Transverse colon (tissue), 4 donors: ENCODE measurements around the gene OOSP2. TPM values are rescaled to one million over a fixed set of nuclear protein-coding genes. Genes with fewer than 3 reads are reported as not detected.
"Not testable (repeated sequence)": the region's sequence is repeated elsewhere in the genome, so short reads cannot be mapped to it uniquely, and the experiment has no call there.

Experiments used
- DNase-seq: peaks from one replicate; pipeline ENCODE4 v3.0.0-alpha.2; 2019
- H3K27ac ChIP-seq, 4 donors: fragments of 200-600 bp; sonication (generic); 2 replicates each; pipeline ENCODE4 v1.5.1; 2016 to 2018; ENCODE audit warnings: inconsistent platforms in 4 of 4
- H3K27me3 ChIP-seq: fragments of 200-600 bp; sonication (generic); 2 replicates; pipeline ENCODE4 v1.5.1; 2017; ENCODE audit warnings: inconsistent platforms
- H3K36me3 ChIP-seq, 4 donors: fragments of 200-600 bp; sonication (generic); 2 replicates each; pipeline ENCODE4 v1.5.1; 2017 to 2019; ENCODE audit warnings: inconsistent platforms in 4 of 4
- H3K4me1 ChIP-seq, 4 donors: fragments of 200-600 bp; sonication (generic); 2 replicates each; pipeline ENCODE4 v1.5.1; 2017 to 2020; ENCODE audit warnings: inconsistent platforms in 4 of 4
- H3K4me3 ChIP-seq, 4 donors: fragments of 200-600 bp; sonication (generic); 1 replicate in 1 of 4; 2 replicates in 3 of 4; pipeline versions ENCODE4 v1.5.1 to v1.6.1; 2017 to 2019; ENCODE audit warnings: inconsistent platforms in 4 of 4
- H3K9me3 ChIP-seq, 2 donors: fragments of 200-600 bp; sonication (generic); 2 replicates each; pipeline ENCODE4 v1.5.1; 2017 to 2019; ENCODE audit warnings: inconsistent platforms in 2 of 2
- EP300 ChIP-seq: sonication (generic); formaldehyde crosslinking; IDR thresholded peaks from one replicate; pipeline ENCODE4 v1.6.1; 2017; ENCODE audit warnings: antibody characterized with exemption, low read depth
- POLR2A ChIP-seq: fragments of 450-650 bp; IDR thresholded peaks from one replicate; pipeline ENCODE4 v1.6.1; 2016; ENCODE audit warnings: antibody characterized with exemption, mild to moderate bottlenecking, moderate library complexity
- POLR2AphosphoS5 ChIP-seq, 3 donors: sonication (generic); formaldehyde crosslinking; IDR thresholded peaks; one replicate each; pipeline ENCODE4 v1.6.1; 2016; ENCODE audit warnings: antibody characterized with exemption in 3 of 3
- WGBS, 2 donors: methylation state at CpG; one replicate each; pipeline ENCODE4 v1.1.5; 2018; ENCODE audit warnings: low coverage in 1 of 2; 5-methylcytosine and 5-hydroxymethylcytosine counted together
- in situ Hi-C, 4 donors: fragments of 200-750 bp; cut with MboI; loops; one replicate each; pipeline versions ENCODE4 v1.15.0 to v1.15.1; 2017; ENCODE audit warnings: low sequenced_read_pairs in 3 of 4, low pct_ligation_motif_present in 1 of 4, low pct_unique_long_range_greater_than_20kb in 1 of 4
- intact Hi-C: fragments of 100-400 bp; cut with DNase I; formaldehyde crosslinking; loops from one replicate; pipeline ENCODE4 v1.15.1; 2023; ENCODE audit warnings: low total_unique reads
- total RNA-seq, 4 donors: library from RNA; depleted of rRNA; stranded (reverse); fragments of >200 nt; gene quantifications; one replicate each; pipeline ENCODE4 v1.1.0, GENCODE V29; 2016
- TF ChIP-seq, protein P1 (sequence below), 5 experiments: fragments of 200-600 bp in 3 of 5; fragments of 450-650 bp in 2 of 5; sonication (generic) in 3 of 5; IDR thresholded peaks; 1 replicate in 2 of 5; 2 replicates in 3 of 5; pipeline ENCODE4 v1.5.1; 2016 to 2017; ENCODE audit warnings: antibody characterized with exemption in 5 of 5, inconsistent platforms in 3 of 5, mild to moderate bottlenecking in 2 of 5, moderate library complexity in 1 of 5

Gene OOSP2
- total RNA-seq, 4 donors from 2014 or later: not detected

DNA sequence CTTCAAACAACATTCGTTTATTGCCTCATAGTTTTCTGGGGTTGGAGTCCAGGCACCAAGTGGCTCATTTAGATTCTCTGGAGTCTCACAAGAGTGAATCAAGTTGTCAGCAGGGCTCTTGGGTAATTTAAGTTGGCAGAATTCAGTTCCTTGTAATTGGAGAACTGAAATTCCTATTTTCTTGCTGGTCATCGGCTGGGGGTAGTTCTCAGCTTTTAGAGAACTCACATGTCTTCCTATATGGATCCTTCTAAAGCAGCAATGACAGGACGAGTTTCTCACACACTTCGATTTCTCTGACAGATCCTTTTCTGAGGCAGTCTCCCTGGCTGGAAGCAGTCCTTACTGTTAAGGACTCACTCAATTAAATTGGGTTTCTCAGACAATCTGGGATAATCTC lies 40.5 kb upstream of the OOSP2 start:
- no peak for DNase-seq
- intact Hi-C loops: no loop called here
- WGBS, 2 donors: 64 to 92% methylated on average over 2 to 4 of the region's 4 CpGs

GRCh38 chr11:60003729-60004128 lies 36.5 kb upstream of the OOSP2 start:
- H3K9me3 ChIP-seq: no peaks in the 10 kb centered on the region
- no peaks in the 10 kb centered on the region for H3K4me1 ChIP-seq
- no peaks in the 10 kb centered on the region for H3K36me3 ChIP-seq
- no peaks in the 10 kb centered on the region for H3K27me3 ChIP-seq
- no peak overlapping the region for H3K27ac ChIP-seq
- in situ Hi-C loops (no loop called here), intact Hi-C loops (no loop called here)
- 72 to 80% methylated on average over 1 to 2 of the region's 2 CpGs for WGBS, 2 donors
- no peak for DNase-seq
- H3K4me3 ChIP-seq: no peak overlapping the region
- TF ChIP-seq POLR2A (no peak), EP300 (no peak)
- TF ChIP-seq, protein P1, sequence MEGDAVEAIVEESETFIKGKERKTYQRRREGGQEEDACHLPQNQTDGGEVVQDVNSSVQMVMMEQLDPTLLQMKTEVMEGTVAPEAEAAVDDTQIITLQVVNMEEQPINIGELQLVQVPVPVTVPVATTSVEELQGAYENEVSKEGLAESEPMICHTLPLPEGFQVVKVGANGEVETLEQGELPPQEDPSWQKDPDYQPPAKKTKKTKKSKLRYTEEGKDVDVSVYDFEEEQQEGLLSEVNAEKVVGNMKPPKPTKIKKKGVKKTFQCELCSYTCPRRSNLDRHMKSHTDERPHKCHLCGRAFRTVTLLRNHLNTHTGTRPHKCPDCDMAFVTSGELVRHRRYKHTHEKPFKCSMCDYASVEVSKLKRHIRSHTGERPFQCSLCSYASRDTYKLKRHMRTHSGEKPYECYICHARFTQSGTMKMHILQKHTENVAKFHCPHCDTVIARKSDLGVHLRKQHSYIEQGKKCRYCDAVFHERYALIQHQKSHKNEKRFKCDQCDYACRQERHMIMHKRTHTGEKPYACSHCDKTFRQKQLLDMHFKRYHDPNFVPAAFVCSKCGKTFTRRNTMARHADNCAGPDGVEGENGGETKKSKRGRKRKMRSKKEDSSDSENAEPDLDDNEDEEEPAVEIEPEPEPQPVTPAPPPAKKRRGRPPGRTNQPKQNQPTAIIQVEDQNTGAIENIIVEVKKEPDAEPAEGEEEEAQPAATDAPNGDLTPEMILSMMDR (IDR thresholded peaks at IDR 0.05): no peak

More for the DNA sequence above, 40.5 kb upstream of the OOSP2 start:
- Histone ChIP-seq H3K4me3 (no peak overlapping the region), H3K9me3 (no peaks in the 10 kb centered on the region), H3K4me1 (no peaks in the 10 kb centered on the region), H3K36me3 (no peaks in the 10 kb centered on the region), H3K27ac (no peak overlapping the region), H3K27me3 (no peaks in the 10 kb centered on the region)
- in situ Hi-C loops: no loop called here
- TF ChIP-seq POLR2AphosphoS5 (IDR thresholded peaks at IDR 0.05) (no peak), POLR2A (no peak), EP300 (no peak)
- TF ChIP-seq, protein P1 (IDR thresholded peaks at IDR 0.05): no peak

DNA sequence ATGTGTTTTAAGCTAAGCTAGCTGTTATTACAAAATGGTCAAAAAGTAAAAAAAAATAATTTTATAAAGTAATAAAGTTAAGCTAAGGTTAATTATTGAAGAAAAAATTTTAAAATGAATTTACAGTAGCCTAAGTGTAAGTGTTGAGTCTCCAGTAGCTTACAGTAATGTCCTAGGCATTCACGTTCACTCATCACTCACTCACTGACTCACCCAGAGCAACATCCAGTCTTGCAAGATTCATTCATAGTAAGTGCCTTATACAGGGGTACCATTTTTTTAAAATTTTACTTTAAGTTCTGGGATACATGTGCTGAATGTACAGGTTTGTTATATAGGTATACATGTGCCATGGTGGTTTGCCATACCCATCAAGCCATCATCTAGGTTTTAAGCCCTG lies 34.8 kb upstream of the OOSP2 start:
- H3K27me3 ChIP-seq: no peaks in the 10 kb centered on the region
- intact Hi-C loops: no loop called here
- no peaks in the 10 kb centered on the region for H3K9me3 ChIP-seq
- H3K4me3 ChIP-seq: no peak overlapping the region
- 87 to 100% methylated on average over 1 of the region's 1 CpG for WGBS, 2 donors
- no peak overlapping the region for H3K27ac ChIP-seq
- TF ChIP-seq POLR2AphosphoS5 (IDR thresholded peaks at IDR 0.05): no peak
- in situ Hi-C loops: no loop called here
- H3K36me3 ChIP-seq: no peaks in the 10 kb centered on the region
- H3K4me1 ChIP-seq: no peaks in the 10 kb centered on the region
- no peak for DNase-seq

DNA sequence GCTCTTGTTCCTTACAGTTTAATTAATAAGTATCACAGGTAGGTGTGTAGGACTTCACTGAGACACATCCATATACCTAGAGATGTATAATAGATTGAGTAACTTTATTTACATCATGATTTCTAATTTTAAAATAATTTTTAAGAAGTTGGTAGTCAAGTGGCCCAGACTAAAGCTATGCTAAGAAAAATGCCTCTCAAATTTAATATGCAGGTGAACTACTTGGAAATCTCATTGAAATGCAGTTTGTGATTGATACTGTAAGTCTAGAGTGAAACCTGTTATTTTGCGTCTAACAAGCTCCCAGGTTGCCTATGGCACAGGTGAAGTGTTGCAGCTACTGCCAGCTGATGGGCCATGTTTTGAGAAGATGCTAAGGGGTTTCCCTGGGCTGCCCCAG lies 23.3 kb upstream of the OOSP2 start, which contains the start of gene OOSP4B:
Gene OOSP4B (plus strand): TSS at position 301 of the 400 bp plus-strand sequence.
- in situ Hi-C loops: no loop called here
- WGBS, 2 donors: 83 to 89% methylated on average over 1 of the region's 1 CpG
- TF ChIP-seq EP300: no peak
- no peak for TF ChIP-seq POLR2AphosphoS5 (IDR thresholded peaks at IDR 0.05)
- TF ChIP-seq POLR2A: no peak
- TF ChIP-seq, protein P1 (IDR thresholded peaks at IDR 0.05): no peak

DNA sequence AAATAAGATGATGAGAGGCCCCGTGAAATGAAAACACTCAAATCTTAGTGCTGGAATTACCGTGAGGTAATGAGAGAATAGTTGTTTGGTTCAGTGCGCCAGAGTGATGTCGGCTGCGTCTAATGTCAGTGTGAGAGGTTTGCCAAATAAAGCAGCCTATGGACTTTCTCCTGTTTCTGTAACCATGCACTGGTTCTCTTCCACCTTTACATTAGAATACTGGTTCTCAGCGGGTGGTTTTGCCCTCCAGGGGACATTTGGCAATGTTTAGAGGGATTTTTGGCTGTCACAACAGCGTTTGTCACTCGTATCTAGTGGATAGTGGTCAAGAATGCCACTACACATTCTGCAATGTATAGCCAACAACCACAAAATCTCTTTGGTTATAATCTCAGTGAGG lies 22.2 kb upstream of the OOSP2 start:
- H3K4me3 ChIP-seq: no peak overlapping the region
- whole genome bisulfite sequencing, 2 donors: 72 to 81% methylated on average over 7 to 8 of the region's 8 CpGs
- no peaks in the 10 kb centered on the region for H3K4me1 ChIP-seq
- no peak overlapping the region for H3K27ac ChIP-seq
- no peaks in the 10 kb centered on the region for H3K36me3 ChIP-seq
- DNase-seq: no peak
- H3K9me3 ChIP-seq: no peaks in the 10 kb centered on the region
- no peak for TF ChIP-seq POLR2AphosphoS5 (IDR thresholded peaks at IDR 0.05)
- no peak for TF ChIP-seq POLR2A
- no peak for TF ChIP-seq EP300
- TF ChIP-seq, protein P1 (IDR thresholded peaks at IDR 0.05): no peak
- in situ Hi-C loops: no loop called here
- intact Hi-C loops: no loop called here
- no peaks in the 10 kb centered on the region for H3K27me3 ChIP-seq

More for the DNA sequence above, 23.3 kb upstream of the OOSP2 start, which contains the start of gene OOSP4B:
- DNase-seq: no peak
- Histone ChIP-seq H3K36me3 (no peaks in the 10 kb centered on the region), H3K27me3 (no peaks in the 10 kb centered on the region), H3K9me3 (no peaks in the 10 kb centered on the region), H3K4me3 (no peak within 1 kb of the TSS), H3K27ac (no peak within 1 kb of the TSS), H3K4me1 (no peaks in the 10 kb centered on the region)
- intact Hi-C loops: no loop called here

DNA sequence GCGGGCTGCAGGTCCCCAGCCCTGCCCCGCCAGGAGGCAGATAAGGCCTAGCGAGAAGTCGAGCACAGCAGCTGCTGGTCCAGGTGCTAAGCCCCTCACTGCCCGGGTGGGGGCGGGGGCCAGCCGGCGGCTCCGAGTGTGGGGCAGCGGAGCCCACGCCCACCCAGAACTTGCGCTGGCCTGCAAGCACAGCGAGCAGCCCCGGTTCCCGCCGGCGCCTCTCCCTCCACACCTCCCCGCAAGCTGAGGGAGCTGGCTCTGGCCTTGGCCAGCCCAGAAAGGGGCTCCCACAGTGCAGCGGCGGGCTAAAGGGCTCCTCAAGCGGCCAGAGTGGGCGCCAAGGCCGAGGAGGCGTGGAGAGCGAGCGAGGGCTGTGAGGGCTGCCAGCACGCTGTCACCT lies 19.8 kb upstream of the OOSP2 start:
- DNase-seq, intact Hi-C loops, H3K9me3 ChIP-seq, H3K36me3 ChIP-seq, in situ Hi-C loops, H3K4me3 ChIP-seq, H3K4me1 ChIP-seq, H3K27me3 ChIP-seq, H3K27ac ChIP-seq: not testable (repeated sequence)
- WGBS, 2 donors: 93% methylated on average over 19 of the region's 27 CpGs; no CpG with 5 or more reads in 1 of the 2 donors
